Measurements from ENCODE around the gene CHST2.

GRCh38 chr3:143171141-143171980, 51.8 kb downstream of the CHST2 start:
- no peak for TF ChIP-seq CTCF (IDR thresholded peaks at IDR 0.05 in 2 of 3, conservative IDR thresholded peaks at IDR 0.05 in 1 of 3; ENCODE audit: borderline replicate concordance in 1 of 3, insufficient read depth in 1 of 3, low read depth in 2 of 3, low read length in 2 of 3)
- TF ChIP-seq YY1 (IDR thresholded peaks at IDR 0.05; ENCODE audit: extremely low read depth, insufficient replicate concordance, low read depth, low read length): no peak
